B cell (primary cell): ENCODE data around the gene FZR1.

Experiments
- EZH2 ChIP-seq: IDR thresholded peaks from 2 replicates; pipeline ENCODE4 v1.6.1; 2012; ENCODE audit warnings: borderline replicate concordance, low read depth, mild to moderate bottlenecking, moderate library complexity, low read length; ENCODE audit not compliant: insufficient read depth, poor library complexity, severe bottlenecking
- TF ChIP-seq, protein P1 (sequence below): fragments of 200-600 bp; IDR thresholded peaks from one replicate; pipeline ENCODE4 v1.8.0; 2022; ENCODE audit warnings: antibody characterized with exemption, mild to moderate bottlenecking

DNA sequence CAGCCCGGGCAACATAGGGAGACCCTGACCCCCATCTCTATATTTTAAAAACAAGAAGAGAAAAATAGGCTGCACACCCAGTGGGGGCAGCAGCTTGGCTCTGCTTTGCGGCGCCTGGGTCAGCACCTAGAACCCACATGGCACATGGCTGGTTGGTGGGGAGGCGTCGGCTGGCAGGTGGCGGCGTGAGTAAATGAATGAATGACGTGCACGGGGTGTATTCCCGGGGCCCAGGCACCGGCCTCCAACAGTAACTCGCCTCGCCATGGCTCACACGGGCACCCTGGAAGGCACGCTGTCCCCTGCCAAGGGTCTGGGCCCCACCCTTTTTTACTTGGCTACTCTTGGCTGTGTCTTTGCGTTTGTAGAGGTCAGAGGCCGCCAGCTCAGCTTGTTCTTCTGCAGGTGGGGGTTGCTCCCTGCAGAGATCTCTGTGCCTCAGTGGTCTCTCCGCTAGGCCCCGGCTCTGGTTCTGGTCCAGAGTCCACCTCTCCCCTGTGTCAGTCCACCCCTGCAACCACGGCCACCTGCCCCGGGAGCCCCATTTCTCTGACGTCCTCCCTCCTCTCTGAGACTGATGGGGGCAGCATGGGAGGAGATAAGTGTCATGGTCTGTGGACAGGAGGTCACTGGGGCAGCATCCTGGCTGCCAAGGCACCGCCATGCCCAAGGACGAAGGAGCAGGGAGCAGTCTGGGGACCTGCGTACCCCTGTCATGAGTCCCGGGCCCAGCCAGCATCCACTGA, 5.6 kb downstream of the FZR1 start:
- TF ChIP-seq, protein P1, sequence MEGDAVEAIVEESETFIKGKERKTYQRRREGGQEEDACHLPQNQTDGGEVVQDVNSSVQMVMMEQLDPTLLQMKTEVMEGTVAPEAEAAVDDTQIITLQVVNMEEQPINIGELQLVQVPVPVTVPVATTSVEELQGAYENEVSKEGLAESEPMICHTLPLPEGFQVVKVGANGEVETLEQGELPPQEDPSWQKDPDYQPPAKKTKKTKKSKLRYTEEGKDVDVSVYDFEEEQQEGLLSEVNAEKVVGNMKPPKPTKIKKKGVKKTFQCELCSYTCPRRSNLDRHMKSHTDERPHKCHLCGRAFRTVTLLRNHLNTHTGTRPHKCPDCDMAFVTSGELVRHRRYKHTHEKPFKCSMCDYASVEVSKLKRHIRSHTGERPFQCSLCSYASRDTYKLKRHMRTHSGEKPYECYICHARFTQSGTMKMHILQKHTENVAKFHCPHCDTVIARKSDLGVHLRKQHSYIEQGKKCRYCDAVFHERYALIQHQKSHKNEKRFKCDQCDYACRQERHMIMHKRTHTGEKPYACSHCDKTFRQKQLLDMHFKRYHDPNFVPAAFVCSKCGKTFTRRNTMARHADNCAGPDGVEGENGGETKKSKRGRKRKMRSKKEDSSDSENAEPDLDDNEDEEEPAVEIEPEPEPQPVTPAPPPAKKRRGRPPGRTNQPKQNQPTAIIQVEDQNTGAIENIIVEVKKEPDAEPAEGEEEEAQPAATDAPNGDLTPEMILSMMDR = no peak
- no peak for TF ChIP-seq EZH2
